ENCODE results near the gene ZBTB33. TPM values are rescaled to one million over a fixed set of nuclear protein-coding genes. Genes with fewer than 3 reads are reported as not detected.

ZBTB33 gene
- total and polyA plus RNA-seq, 2 donors from 2014 or later: 4.4 to 13.0 TPM

- TF ChIP-seq CTCF (IDR thresholded peaks at IDR 0.05; ENCODE audit: borderline replicate concordance, extremely low read depth, insufficient read depth): no peak
- no peak for FAIRE-seq
- H3K4me1 ChIP-seq (ENCODE audit: control insufficient read depth in 2 of 3, insufficient read depth in 2 of 3, low read depth in 1 of 3, low read length in 3 of 3): no peaks in the 10 kb centered on the region
- DNase-seq: no peak
- H3K36me3 ChIP-seq (ENCODE audit: control insufficient read depth in 2 of 3, insufficient read depth in 3 of 3, low read length in 3 of 3): no peaks in the 10 kb centered on the region
- H3K9ac ChIP-seq (ENCODE audit: low read length in 3 of 3): no peak overlapping the region
- H3K27me3 ChIP-seq (ENCODE audit: control insufficient read depth, insufficient read depth, low read length): no peaks in the 10 kb centered on the region
- H3K4me3 ChIP-seq (ENCODE audit: low read length in 3 of 3): no peak overlapping the region
- intact Hi-C loops (cut with DNase I): no loop called here
- no peaks in the 10 kb centered on the region for H3K9me3 ChIP-seq (ENCODE audit: control insufficient read depth in 2 of 3, insufficient read depth in 1 of 3, low read length in 3 of 3)
- no peak overlapping the region for H3K27ac ChIP-seq (ENCODE audit: low read depth in 2 of 2, low read length in 2 of 2)
Measured at GRCh38 chrX:120291211-120291610, 40.6 kb downstream of the ZBTB33 start.

- Histone ChIP-seq H3K4me3 (ENCODE audit: low read length in 3 of 3) (no peak overlapping the region), H3K9ac (ENCODE audit: low read length in 3 of 3) (no peak overlapping the region), H3K27ac (ENCODE audit: low read depth in 2 of 2, low read length in 2 of 2) (no peak overlapping the region), H3K27me3 (ENCODE audit: control insufficient read depth, insufficient read depth, low read length) (no peaks in the 10 kb centered on the region), H3K36me3 (ENCODE audit: control insufficient read depth in 2 of 3, insufficient read depth in 3 of 3, low read length in 3 of 3) (no peaks in the 10 kb centered on the region), H3K4me1 (ENCODE audit: control insufficient read depth in 2 of 3, insufficient read depth in 2 of 3, low read depth in 1 of 3, low read length in 3 of 3) (no peaks in the 10 kb centered on the region), H3K9me3 (ENCODE audit: control insufficient read depth in 2 of 3, insufficient read depth in 1 of 3, low read length in 3 of 3) (no peaks in the 10 kb centered on the region)
- no peak for TF ChIP-seq CTCF (IDR thresholded peaks at IDR 0.05; ENCODE audit: borderline replicate concordance, extremely low read depth, insufficient read depth)
- FAIRE-seq (no peak), DNase-seq (no peak)
- intact Hi-C loops (cut with DNase I): no loop called here
Measured at GRCh38 chrX:120293015-120293414, 42.4 kb downstream of the ZBTB33 start.

GRCh38 chrX:120294651-120295050 is 44.0 kb downstream of the ZBTB33 start:
- no peak for DNase-seq
- H3K9me3 ChIP-seq (ENCODE audit: control insufficient read depth in 2 of 3, insufficient read depth in 1 of 3, low read length in 3 of 3): no peaks in the 10 kb centered on the region
- intact Hi-C loops (cut with DNase I): no loop called here
- no peak overlapping the region for H3K4me3 ChIP-seq (ENCODE audit: low read length in 3 of 3)
- no peak overlapping the region for H3K27ac ChIP-seq (ENCODE audit: low read depth in 2 of 2, low read length in 2 of 2)
- H3K36me3 ChIP-seq (ENCODE audit: control insufficient read depth in 2 of 3, insufficient read depth in 3 of 3, low read length in 3 of 3): no peaks in the 10 kb centered on the region
- H3K4me1 ChIP-seq (ENCODE audit: control insufficient read depth in 2 of 3, insufficient read depth in 2 of 3, low read depth in 1 of 3, low read length in 3 of 3): no peaks in the 10 kb centered on the region
- TF ChIP-seq CTCF (IDR thresholded peaks at IDR 0.05; ENCODE audit: borderline replicate concordance, extremely low read depth, insufficient read depth): no peak
- FAIRE-seq: no peak
- H3K27me3 ChIP-seq (ENCODE audit: control insufficient read depth, insufficient read depth, low read length): no peaks in the 10 kb centered on the region
- H3K9ac ChIP-seq (ENCODE audit: low read length in 3 of 3): no peak overlapping the region

- Histone ChIP-seq H3K4me1 (ENCODE audit: control insufficient read depth in 2 of 3, insufficient read depth in 2 of 3, low read depth in 1 of 3, low read length in 3 of 3) (no peaks in the 10 kb centered on the region), H3K36me3 (ENCODE audit: control insufficient read depth in 2 of 3, insufficient read depth in 3 of 3, low read length in 3 of 3) (no peaks in the 10 kb centered on the region), H3K27me3 (ENCODE audit: control insufficient read depth, insufficient read depth, low read length) (no peaks in the 10 kb centered on the region), H3K4me3 (ENCODE audit: low read length in 3 of 3) (no peak overlapping the region), H3K27ac (ENCODE audit: low read depth in 2 of 2, low read length in 2 of 2) (no peak overlapping the region), H3K9me3 (ENCODE audit: control insufficient read depth in 2 of 3, insufficient read depth in 1 of 3, low read length in 3 of 3) (no peaks in the 10 kb centered on the region), H3K9ac (ENCODE audit: low read length in 3 of 3) (no peak overlapping the region)
- no peak for FAIRE-seq
- intact Hi-C loops (cut with DNase I): no loop called here
- no peak for TF ChIP-seq CTCF (IDR thresholded peaks at IDR 0.05; ENCODE audit: borderline replicate concordance, extremely low read depth, insufficient read depth)
- DNase-seq: no peak
Measured at GRCh38 chrX:120297923-120298322, 47.3 kb downstream of the ZBTB33 start.

All from kidney (tissue), 14 donors.